ENCODE data around the gene OPA3.

- TF ChIP-seq ZNF331 (CRISPR knock-in tag; IDR thresholded peaks at IDR 0.05; ENCODE audit: low read depth), result no peak
- TF ChIP-seq EZH2 (IDR thresholded peaks at IDR 0.05; ENCODE audit: low read depth, unreplicated experiment), result no peak
- no peak for TF ChIP-seq CTCF (conservative IDR thresholded peaks at IDR 0.05; ENCODE audit: low read depth in 2 of 2)
- no peak for TF ChIP-seq EZH2phosphoT487 (IDR thresholded peaks at IDR 0.05; ENCODE audit: unreplicated experiment)
- TF ChIP-seq POLR2AphosphoS5 (IDR thresholded peaks at IDR 0.05; ENCODE audit: low read depth), result no peak
- no peak for TF ChIP-seq ETS1 (IDR thresholded peaks at IDR 0.05)
- TF ChIP-seq CREB1 (CRISPR knock-in tag; IDR thresholded peaks at IDR 0.05; ENCODE audit: low read depth), result no peak
- no peak for TF ChIP-seq REST (IDR thresholded peaks at IDR 0.05; ENCODE audit: unreplicated experiment)
- TF ChIP-seq ZNF114 (CRISPR knock-in tag; IDR thresholded peaks at IDR 0.05), result no peak
- TF ChIP-seq JUNB (IDR thresholded peaks at IDR 0.05; ENCODE audit: unreplicated experiment), result no peak
These were observed 95.9 kb downstream of the OPA3 start for GRCh38 chr19:45488708-45489107.

Measured in GM23338 (cell line).